Small intestine (tissue), 7 donors: Measurements from ENCODE around the gene SIGMAR1. TPM values are rescaled to one million over a fixed set of nuclear protein-coding genes. Genes with fewer than 3 reads are reported as not detected.

Experiments used
- DNase-seq, 2 donors: peaks; one replicate each; pipeline versions ENCODE4 v3.0.0 to v3.0.0-alpha.2; 2013
- FAIRE-seq: peaks from 2 replicates; lab custom pipeline; 2012; peaks lifted over from hg19 to GRCh38; lab: Jason Lieb, UNC
- H3K27ac ChIP-seq, 3 donors: one replicate each; pipeline ENCODE4 v1.5.1; 2013; ENCODE audit warnings: low read length in 2 of 3, mild to moderate bottlenecking in 2 of 3, control low read depth in 1 of 3, inconsistent platforms in 1 of 3, low read depth in 1 of 3, moderate library complexity in 1 of 3
- H3K27me3 ChIP-seq, 3 donors: one replicate each; pipeline ENCODE4 v1.6.1; 2013; ENCODE audit warnings: low read length in 3 of 3, inconsistent platforms in 1 of 3; ENCODE audit not compliant: control insufficient read depth in 3 of 3, insufficient read depth in 3 of 3
- H3K36me3 ChIP-seq, 3 donors: one replicate each; pipeline ENCODE4 v1.6.1; 2013; ENCODE audit warnings: low read length in 3 of 3, inconsistent platforms in 1 of 3, low read depth in 1 of 3, mild to moderate bottlenecking in 1 of 3, moderate library complexity in 1 of 3; ENCODE audit not compliant: control insufficient read depth in 3 of 3, insufficient read depth in 2 of 3
- H3K4me1 ChIP-seq, 3 donors: one replicate each; pipeline ENCODE4 v1.6.1; 2013; ENCODE audit warnings: low read length in 2 of 3, inconsistent platforms in 1 of 3, low read depth in 1 of 3, mild to moderate bottlenecking in 1 of 3, moderate library complexity in 1 of 3; ENCODE audit not compliant: control insufficient read depth in 3 of 3, insufficient read depth in 2 of 3
- H3K4me3 ChIP-seq, 3 donors: one replicate each; pipeline ENCODE4 v1.5.1; 2013; ENCODE audit warnings: low read length in 3 of 3, control low read depth in 1 of 3, inconsistent platforms in 1 of 3, low read depth in 1 of 3, mild to moderate bottlenecking in 1 of 3, moderate library complexity in 1 of 3
- H3K9me3 ChIP-seq, 2 donors: one replicate each; pipeline ENCODE4 v1.6.1; 2013; ENCODE audit warnings: low read depth in 1 of 2, low read length in 1 of 2; ENCODE audit not compliant: control insufficient read depth in 2 of 2, insufficient read depth in 1 of 2
- WGBS, 3 donors: extraction: QIAGEN DNeasy Blood & Tissue Kit; methylation state at CpG; one replicate each; pipeline ENCODE4 v1.1.7; 2013; 5-methylcytosine and 5-hydroxymethylcytosine counted together
- polyA plus RNA-seq, 4 donors: library from polyadenylated mRNA; stranded (reverse) in 3 of 4; unstranded in 1 of 4; fragments of 200-250 nt in 3 of 4; fragments of 120-200 nt in 1 of 4; gene quantifications; one replicate each; pipeline versions ENCODE4 v1.2.1 to v1.2.3, GENCODE V29; 2013
- donor health status: healthy with polysubstance abuse.
- donor health status: control.
- donor health status: control.
- donor health status: Bipolar disorder and iron deficiency.
- donor health status: healthy.

The SIGMAR1 gene
- polyA plus RNA-seq, 4 donors: 41.4 to 88.8 (median 68.5) TPM

- H3K27ac ChIP-seq: no peak overlapping the region
- H3K27me3 ChIP-seq: peaks cover 0 to 16% (median 0%) of the 10 kb centered on the region in 3 donors
- no peak overlapping the region for H3K4me3 ChIP-seq
- WGBS, 3 donors: 68 to 72% (median 70%) methylated on average over 6 of the region's 6 CpGs
- FAIRE-seq (no peak), DNase-seq (no peak)
- H3K9me3 ChIP-seq: no peaks in the 10 kb centered on the region
- H3K4me1 ChIP-seq: peaks cover 0 to 6% (median 0%) of the 10 kb centered on the region in 3 donors
- no peaks in the 10 kb centered on the region for H3K36me3 ChIP-seq
These were observed 35.5 kb downstream of the SIGMAR1 start for GRCh38 chr9:34601937-34602573.

- Histone ChIP-seq H3K27me3 (peaks cover 0 to 18% (median 0%) of the 10 kb centered on the region in 3 donors), H3K27ac (no peak overlapping the region), H3K9me3 (no peaks in the 10 kb centered on the region), H3K4me3 (no peak overlapping the region), H3K4me1 (no peaks in the 10 kb centered on the region), H3K36me3 (no peaks in the 10 kb centered on the region)
- DNase-seq (no peak), FAIRE-seq (no peak)
- WGBS, 3 donors: 17 to 30% (median 17%) methylated on average over 1 of the region's 1 CpG
These were observed 36.7 kb downstream of the SIGMAR1 start for GRCh38 chr9:34600908-34601307.

GRCh38 chr9:34599546-34599945 is 38.0 kb downstream of the SIGMAR1 start:
- FAIRE-seq (no peak), DNase-seq (no peak)
- Histone ChIP-seq H3K36me3 (no peaks in the 10 kb centered on the region), H3K4me1 (no peaks in the 10 kb centered on the region), H3K27me3 (peaks cover 0 to 20% (median 0%) of the 10 kb centered on the region in 3 donors), H3K27ac (no peak overlapping the region), H3K9me3 (no peaks in the 10 kb centered on the region), H3K4me3 (no peak overlapping the region)
- WGBS, 3 donors: 29 to 54% (median 45%) methylated on average over 1 of the region's 1 CpG

- FAIRE-seq: no peak
- no peak overlapping the region for H3K27ac ChIP-seq
- no peaks in the 10 kb centered on the region for H3K36me3 ChIP-seq
- DNase-seq: no peak
- H3K9me3 ChIP-seq: no peaks in the 10 kb centered on the region
- H3K27me3 ChIP-seq: peaks cover 2 to 55% (median 8%) of the 10 kb centered on the region in 3 donors
- H3K4me3 ChIP-seq: no peak overlapping the region
- 68 to 88% (median 70%) methylated on average over 9 of the region's 9 CpGs for WGBS, 3 donors
- peaks cover 5 to 22% (median 8%) of the 10 kb centered on the region in 3 donors for H3K4me1 ChIP-seq
These were observed 43.4 kb downstream of the SIGMAR1 start for GRCh38 chr9:34594177-34594576.

GRCh38 chr9:34592895-34593601 is 44.5 kb downstream of the SIGMAR1 start:
- H3K36me3 ChIP-seq: no peaks in the 10 kb centered on the region
- peaks cover 5 to 28% (median 8%) of the 10 kb centered on the region in 3 donors for H3K4me1 ChIP-seq
- H3K27me3 ChIP-seq: peaks cover 3 to 66% (median 16%) of the 10 kb centered on the region in 3 donors
- no peak overlapping the region for H3K27ac ChIP-seq
- DNase-seq (peak in 1 of 2 donors; percentile 26), FAIRE-seq (no peak)
- H3K4me3 ChIP-seq: no peak overlapping the region
- H3K9me3 ChIP-seq: no peaks in the 10 kb centered on the region
- WGBS, 3 donors: 3 to 8% (median 6%) methylated on average over 22 to 26 of the region's 26 CpGs

- DNase-seq: no peak
- Histone ChIP-seq H3K27ac (no peak overlapping the region), H3K9me3 (no peaks in the 10 kb centered on the region), H3K27me3 (peaks cover 3 to 72% (median 23%) of the 10 kb centered on the region in 3 donors), H3K4me3 (peak overlapping the region in 1 of 3 donors; percentile 47), H3K36me3 (no peaks in the 10 kb centered on the region), H3K4me1 (peaks cover 5 to 28% (median 8%) of the 10 kb centered on the region in 3 donors)
- FAIRE-seq: no peak
- WGBS, 3 donors: 10 to 23% (median 19%) methylated on average over 16 of the region's 16 CpGs
These were observed 45.4 kb downstream of the SIGMAR1 start for GRCh38 chr9:34591917-34592866.

- H3K36me3 ChIP-seq: no peaks in the 10 kb centered on the region
- H3K9me3 ChIP-seq: no peaks in the 10 kb centered on the region
- WGBS, 3 donors: 3 to 7% (median 4%) methylated on average over 49 to 60 of the region's 60 CpGs
- no peak overlapping the region for H3K27ac ChIP-seq
- peak overlapping the region in 2 of 3 donors; percentile 11 to 47 for H3K4me3 ChIP-seq
- DNase-seq: peak; percentile 73 to 87
- H3K4me1 ChIP-seq: peaks cover 5 to 28% (median 8%) of the 10 kb centered on the region in 3 donors
- no peak for FAIRE-seq
- peaks cover 3 to 77% (median 28%) of the 10 kb centered on the region in 3 donors for H3K27me3 ChIP-seq
These were observed 46.2 kb downstream of the SIGMAR1 start for GRCh38 chr9:34591248-34591916.
